Mucosa of rectum (tissue), 2 donors: ENCODE data around the gene STOML1.
"Not testable (repeated sequence)": the region's sequence is repeated elsewhere in the genome, so short reads cannot be mapped to it uniquely, and the experiment has no call there.

Experiments used
- H3K27ac ChIP-seq, 2 donors: one replicate each; pipeline ENCODE4 v1.7.0; 2013; ENCODE audit warnings: inconsistent platforms in 2 of 2, low read depth in 2 of 2, low read length in 2 of 2
- H3K27me3 ChIP-seq, 2 donors: one replicate each; pipeline ENCODE4 v1.7.0; 2013; ENCODE audit warnings: low read length in 2 of 2; ENCODE audit not compliant: control insufficient read depth in 2 of 2, insufficient read depth in 2 of 2
- H3K36me3 ChIP-seq, 2 donors: one replicate each; pipeline ENCODE4 v1.7.0; 2013; ENCODE audit warnings: low read length in 2 of 2; ENCODE audit not compliant: control insufficient read depth in 2 of 2, insufficient read depth in 2 of 2
- H3K4me1 ChIP-seq, 2 donors: one replicate each; pipeline ENCODE4 v1.7.0; 2013; ENCODE audit warnings: low read length in 2 of 2, mild to moderate bottlenecking in 1 of 2; ENCODE audit not compliant: control insufficient read depth in 2 of 2, insufficient read depth in 2 of 2
- H3K4me3 ChIP-seq, 2 donors: one replicate each; pipeline ENCODE4 v1.7.0; 2013; ENCODE audit warnings: low read length in 2 of 2
- H3K9ac ChIP-seq, 2 donors: one replicate each; pipeline ENCODE4 v1.7.0; 2013; ENCODE audit warnings: low read length in 2 of 2, low read depth in 1 of 2, mild to moderate bottlenecking in 1 of 2
- H3K9me3 ChIP-seq, 2 donors: one replicate each; pipeline ENCODE4 v1.7.0; 2013; ENCODE audit warnings: low read length in 2 of 2; ENCODE audit not compliant: control insufficient read depth in 2 of 2
- donor health status: healthy.
- donor health status: Normal muscosa, but diverticular disease.

The STOML1 gene

GRCh38 chr15:73981761-73982221 is 10.3 kb downstream of the STOML1 start:
- Histone ChIP-seq H3K9me3 (no peaks in the 10 kb centered on the region), H3K27me3 (no peaks in the 10 kb centered on the region), H3K27ac (peak overlapping the region; percentile 70 to 77), H3K4me3 (no peak overlapping the region), H3K4me1 (peaks cover 17 to 21% of the 10 kb centered on the region in 2 donors), H3K36me3 (no peaks in the 10 kb centered on the region), H3K9ac (peak overlapping the region in 1 of 2 donors; percentile 12)

- Histone ChIP-seq H3K36me3 (no peaks in the 10 kb centered on the region), H3K9ac (no peak overlapping the region), H3K9me3 (no peaks in the 10 kb centered on the region), H3K27me3 (peaks cover 7% of the 10 kb centered on the region in 2 donors), H3K4me3 (no peak overlapping the region), H3K4me1 (peaks cover 14 to 17% of the 10 kb centered on the region in 2 donors), H3K27ac (no peak overlapping the region)
These were observed 12.5 kb downstream of the STOML1 start for GRCh38 chr15:73979636-73980035.

GRCh38 chr15:73978896-73979295 is 13.2 kb downstream of the STOML1 start:
- Histone ChIP-seq H3K36me3 (no peaks in the 10 kb centered on the region), H3K9ac (no peak overlapping the region), H3K27ac (no peak overlapping the region), H3K4me3 (no peak overlapping the region), H3K4me1 (peaks cover 12 to 17% of the 10 kb centered on the region in 2 donors), H3K27me3 (peaks cover 7% of the 10 kb centered on the region in 2 donors), H3K9me3 (no peaks in the 10 kb centered on the region)

GRCh38 chr15:73975440-73976125 is 16.5 kb downstream of the STOML1 start:
- not testable (repeated sequence) for H3K4me1 ChIP-seq

GRCh38 chr15:73973683-73974200 is 18.4 kb downstream of the STOML1 start:
- not testable (repeated sequence) for H3K9ac ChIP-seq, H3K27ac ChIP-seq

More at GRCh38 chr15:73975440-73976125, 16.5 kb downstream of the STOML1 start:
- not testable (repeated sequence) for H3K27me3 ChIP-seq, H3K4me3 ChIP-seq, H3K9me3 ChIP-seq, H3K27ac ChIP-seq, H3K9ac ChIP-seq, H3K36me3 ChIP-seq

GRCh38 chr15:73972984-73973682 is 19.0 kb downstream of the STOML1 start:
- Histone ChIP-seq H3K9ac (peak overlapping the region in 1 of 2 donors; percentile 24), H3K9me3 (no peaks in the 10 kb centered on the region), H3K27me3 (peaks cover 7% of the 10 kb centered on the region in 2 donors), H3K4me1 (no peaks in the 10 kb centered on the region), H3K27ac (no peak overlapping the region), H3K4me3 (peak overlapping the region in 1 of 2 donors; percentile 4), H3K36me3 (no peaks in the 10 kb centered on the region)

More at GRCh38 chr15:73973683-73974200, 18.4 kb downstream of the STOML1 start:
- H3K4me3 ChIP-seq, H3K27me3 ChIP-seq, H3K9me3 ChIP-seq, H3K36me3 ChIP-seq, H3K4me1 ChIP-seq: not testable (repeated sequence)

GRCh38 chr15:73969151-73969759 is 22.8 kb downstream of the STOML1 start:
- Histone ChIP-seq H3K27me3 (no peaks in the 10 kb centered on the region), H3K36me3 (no peaks in the 10 kb centered on the region), H3K4me1 (peaks cover 5% of the 10 kb centered on the region in 2 donors), H3K4me3 (no peak overlapping the region), H3K27ac (no peak overlapping the region), H3K9ac (no peak overlapping the region), H3K9me3 (no peaks in the 10 kb centered on the region)

GRCh38 chr15:73968461-73968860 is 23.6 kb downstream of the STOML1 start:
- Histone ChIP-seq H3K9me3 (no peaks in the 10 kb centered on the region), H3K27ac (no peak overlapping the region), H3K4me1 (peaks cover 5% of the 10 kb centered on the region in 2 donors), H3K9ac (no peak overlapping the region), H3K36me3 (no peaks in the 10 kb centered on the region), H3K4me3 (no peak overlapping the region), H3K27me3 (no peaks in the 10 kb centered on the region)

GRCh38 chr15:73965758-73966113 is 26.4 kb downstream of the STOML1 start:
- H3K27ac ChIP-seq: no peak overlapping the region
- H3K9ac ChIP-seq: no peak overlapping the region
- no peaks in the 10 kb centered on the region for H3K9me3 ChIP-seq
- H3K36me3 ChIP-seq: no peaks in the 10 kb centered on the region
- H3K27me3 ChIP-seq: no peaks in the 10 kb centered on the region
- H3K4me1 ChIP-seq: peaks cover 5% of the 10 kb centered on the region in 2 donors
- no peak overlapping the region for H3K4me3 ChIP-seq
